HCT116 (cell line): ENCODE results near the gene CXCR4. TPM values are rescaled to one million over a fixed set of nuclear protein-coding genes. Genes with fewer than 3 reads are reported as not detected.

Experiments used
- ATAC-seq: fragments of 200-7000 bp; cut with Tn5 transposase; 2 replicates; pipeline ENCODE4 v1.9.1; 2020; ENCODE audit warnings: mild to moderate bottlenecking, moderate library complexity
- BruUV-seq: library from RNA; stranded (reverse); fragments of 400-500 nt; replicated peaks from 2 replicates; lab custom pipeline; 2021; lab: Mats Ljungman, UMichigan
- CTCF ChIA-PET: fragments of 300-600 bp; sonication (Branson Sonifier 250); formaldehyde crosslinking; loops from one replicate; lab custom pipeline; 2021; ENCODE audit warnings: antibody characterized with exemption; lab: Charles Lee
- POLR2A ChIA-PET: fragments of 300-600, 350-600 bp; sonication (Branson Sonifier 250); formaldehyde crosslinking; loops from one replicate; lab custom pipeline; 2021; ENCODE audit warnings: antibody characterized with exemption; lab: Charles Lee
- RAD21 ChIA-PET, 2 experiments: fragments of 300-600 bp; sonication (Branson Sonifier 250); formaldehyde crosslinking; loops; one replicate each; lab custom pipeline; 2023; ENCODE audit warnings: low total read pairs in 2 of 2; ENCODE audit not compliant: uncharacterized antibody in 2 of 2, unreplicated experiment in 2 of 2, low non-redundant PET in 1 of 2; lab: Charles Lee
- DNase-seq: peaks from one replicate; pipeline ENCODE4 v3.0.0-alpha.2; 2010; ENCODE audit warnings: low read depth, low spot score
- H2AFZ ChIP-seq: fragments of 200-600 bp; shearing (Covaris generic), sonication (generic); 2 replicates; pipeline ENCODE4 v1.6.1; 2017; ENCODE audit warnings: low read depth, mixed run types, mixed read lengths, antibody characterized with exemption, low read length; ENCODE audit not compliant: poor library complexity, severe bottlenecking
- H3K27ac ChIP-seq: 2 replicates; pipeline ENCODE4 v1.5.1; 2012; ENCODE audit warnings: low read depth, low read length
- H3K27me3 ChIP-seq: fragments of 200-600 bp; sonication (generic); 2 replicates; pipeline ENCODE4 v1.6.1; 2016; ENCODE audit warnings: mixed run types, low read length, mixed read lengths; ENCODE audit not compliant: insufficient read depth
- H3K36me3 ChIP-seq, 2 experiments: fragments of 200-500 bp in 1 of 2; fragments of 200-600 bp in 1 of 2; sonication (Bioruptor generic) in 1 of 2; sonication (generic) in 1 of 2; 2 replicates each; pipeline versions ENCODE4 v1.5.1 to v1.6.1; 2014 to 2016; ENCODE audit warnings: low read length in 2 of 2, inconsistent platforms in 1 of 2, mixed read lengths in 1 of 2, mixed run types in 1 of 2; ENCODE audit not compliant: insufficient read depth in 2 of 2, control insufficient read depth in 1 of 2
- H3K4me1 ChIP-seq, 2 experiments: fragments of 200-600 bp in 1 of 2; sonication (generic) in 1 of 2; 2 replicates each; pipeline versions ENCODE4 v1.5.1 to v1.6.1; 2012 to 2017; ENCODE audit warnings: low read length in 2 of 2, inconsistent platforms in 1 of 2, mild to moderate bottlenecking in 1 of 2, mixed read lengths in 1 of 2, mixed run types in 1 of 2, moderate library complexity in 1 of 2; ENCODE audit not compliant: insufficient read depth in 2 of 2, control insufficient read depth in 1 of 2
- H3K4me2 ChIP-seq: fragments of 200-600 bp; sonication (generic); 2 replicates; pipeline ENCODE4 v1.6.1; 2017; ENCODE audit warnings: mixed run types, low read length, mixed read lengths
- H3K4me3 ChIP-seq, 2 experiments: fragments of 200-600 bp in 1 of 2; sonication (generic) in 1 of 2; replicated peaks in 1 of 2; 2 replicates each; pipeline ENCODE4 v1.5.1; 2011 to 2016; ENCODE audit warnings: low read length in 2 of 2, control low read depth in 1 of 2, low read depth in 1 of 2, mild to moderate bottlenecking in 1 of 2, mixed read lengths in 1 of 2, mixed run types in 1 of 2
- H3K79me2 ChIP-seq: fragments of 200-600 bp; sonication (generic); 2 replicates; pipeline ENCODE4 v1.6.1; 2017; ENCODE audit warnings: mild to moderate bottlenecking, mixed run types, low read length, moderate library complexity, mixed read lengths; ENCODE audit not compliant: insufficient read depth
- H3K9ac ChIP-seq: fragments of 200-600 bp; sonication (generic); 2 replicates; pipeline ENCODE4 v1.6.1; 2016; ENCODE audit warnings: low read length, mixed read lengths
- H3K9me2 ChIP-seq: fragments of 200-600 bp; sonication (generic), shearing (Covaris generic); 2 replicates; pipeline ENCODE4 v1.6.1; 2017; ENCODE audit warnings: mixed run types, mild to moderate bottlenecking, moderate library complexity; ENCODE audit not compliant: insufficient read depth
- H3K9me3 ChIP-seq, 2 experiments: fragments of 200-500 bp in 1 of 2; fragments of 200-600 bp in 1 of 2; sonication (Bioruptor generic) in 1 of 2; sonication (generic) in 1 of 2; 2 replicates each; pipeline ENCODE4 v1.6.1; 2014 to 2017; ENCODE audit warnings: low read length in 2 of 2, mixed read lengths in 2 of 2, inconsistent platforms in 1 of 2, low read depth in 1 of 2, mild to moderate bottlenecking in 1 of 2, mixed run types in 1 of 2, moderate library complexity in 1 of 2; ENCODE audit not compliant: control insufficient read depth in 1 of 2, insufficient read depth in 1 of 2
- H4K20me1 ChIP-seq: fragments of 200-600 bp; sonication (generic), shearing (Covaris generic); 2 replicates; pipeline ENCODE4 v1.6.1; 2017; ENCODE audit warnings: mixed run types, mild to moderate bottlenecking, moderate library complexity; ENCODE audit not compliant: insufficient read depth
- CBX3 ChIP-seq: IDR thresholded peaks from 2 replicates; pipeline ENCODE4 v1.6.1; 2012; ENCODE audit warnings: low read depth
- EGR1 ChIP-seq: IDR thresholded peaks from 2 replicates; pipeline ENCODE4 v1.6.1; 2012; ENCODE audit warnings: low read depth
- ELF1 ChIP-seq: IDR thresholded peaks from 2 replicates; pipeline ENCODE4 v1.6.1; 2012; ENCODE audit warnings: low read depth, borderline replicate concordance
- EZH2 ChIP-seq: fragments of 200-600 bp; sonication (generic); IDR thresholded peaks from 2 replicates; pipeline ENCODE4 v1.6.1; 2017; ENCODE audit warnings: antibody characterized with exemption, mixed run types
- EZH2phosphoT487 ChIP-seq: fragments of 200-600 bp; IDR thresholded peaks from 2 replicates; pipeline ENCODE4 v1.6.1; 2018; ENCODE audit warnings: antibody characterized with exemption, borderline replicate concordance
- FOSL1 ChIP-seq: IDR thresholded peaks from 2 replicates; pipeline ENCODE4 v1.6.1; 2012; ENCODE audit warnings: low read depth
- JUND ChIP-seq: IDR thresholded peaks from 2 replicates; pipeline ENCODE4 v1.6.1; 2012
- MAX ChIP-seq: IDR thresholded peaks from 2 replicates; pipeline ENCODE4 v1.6.1; 2012
- POLR2A ChIP-seq: IDR thresholded peaks from 2 replicates; pipeline ENCODE4 v1.7.0; 2011; ENCODE audit warnings: borderline replicate concordance; ENCODE audit not compliant: insufficient read depth, insufficient read length; ENCODE audit errors: extremely low read depth
- POLR2AphosphoS5 ChIP-seq: IDR thresholded peaks from 2 replicates; pipeline ENCODE4 v1.6.1; 2011; ENCODE audit warnings: mild to moderate bottlenecking, low read depth, low read length, moderate library complexity
- RAD21 ChIP-seq: IDR thresholded peaks from 2 replicates; pipeline ENCODE4 v1.6.1; 2012; ENCODE audit warnings: low read depth, mild to moderate bottlenecking
- SIN3A ChIP-seq: IDR thresholded peaks from 2 replicates; pipeline ENCODE4 v1.6.1; 2012; ENCODE audit warnings: low read depth
- SRF ChIP-seq: IDR thresholded peaks from 2 replicates; pipeline ENCODE4 v1.6.1; 2012; ENCODE audit warnings: low read depth
- TCF7L2 ChIP-seq: IDR thresholded peaks from 2 replicates; pipeline ENCODE4 v1.7.0; 2011; ENCODE audit warnings: borderline replicate concordance, inconsistent platforms; ENCODE audit not compliant: insufficient read depth, insufficient read length; ENCODE audit errors: extremely low read depth
- ZFX ChIP-seq: fragments of 450-650 bp; IDR thresholded peaks from 2 replicates; pipeline ENCODE4 v1.6.1; 2017
- ZNF274 ChIP-seq: fragments of 200-500 bp; sonication (Bioruptor generic); IDR thresholded peaks from 2 replicates; pipeline ENCODE4 v1.6.1; 2014; ENCODE audit warnings: mild to moderate bottlenecking, low read depth, low read length, inconsistent platforms
- intact Hi-C: fragments of 100-400 bp; cut with micrococcal nuclease; formaldehyde crosslinking; loops from 2 replicates; pipeline ENCODE4 v1.10.0; 2022
- total RNA-seq: library from RNA; stranded (reverse); gene quantifications from one replicate; pipeline ENCODE4 v1.2.1, GENCODE V29; 2021; ENCODE audit not compliant: unreplicated experiment
- TF ChIP-seq, protein P1 (sequence below): IDR thresholded peaks from 2 replicates; pipeline ENCODE4 v1.6.1; 2011; ENCODE audit warnings: mild to moderate bottlenecking, low read length, moderate library complexity; ENCODE audit not compliant: insufficient replicate concordance; ENCODE audit errors: extremely low read depth
- TF ChIP-seq, protein P2 (sequence below): IDR thresholded peaks from 2 replicates; pipeline ENCODE4 v1.6.1; 2012; ENCODE audit warnings: low read depth

CXCR4 gene
- total RNA-seq, 1 experiment from 2014 or later = 1.3 TPM

GRCh38 chr2:136098441-136098840, 19.5 kb downstream of the CXCR4 start (continued):
- TF ChIP-seq, protein P1, sequence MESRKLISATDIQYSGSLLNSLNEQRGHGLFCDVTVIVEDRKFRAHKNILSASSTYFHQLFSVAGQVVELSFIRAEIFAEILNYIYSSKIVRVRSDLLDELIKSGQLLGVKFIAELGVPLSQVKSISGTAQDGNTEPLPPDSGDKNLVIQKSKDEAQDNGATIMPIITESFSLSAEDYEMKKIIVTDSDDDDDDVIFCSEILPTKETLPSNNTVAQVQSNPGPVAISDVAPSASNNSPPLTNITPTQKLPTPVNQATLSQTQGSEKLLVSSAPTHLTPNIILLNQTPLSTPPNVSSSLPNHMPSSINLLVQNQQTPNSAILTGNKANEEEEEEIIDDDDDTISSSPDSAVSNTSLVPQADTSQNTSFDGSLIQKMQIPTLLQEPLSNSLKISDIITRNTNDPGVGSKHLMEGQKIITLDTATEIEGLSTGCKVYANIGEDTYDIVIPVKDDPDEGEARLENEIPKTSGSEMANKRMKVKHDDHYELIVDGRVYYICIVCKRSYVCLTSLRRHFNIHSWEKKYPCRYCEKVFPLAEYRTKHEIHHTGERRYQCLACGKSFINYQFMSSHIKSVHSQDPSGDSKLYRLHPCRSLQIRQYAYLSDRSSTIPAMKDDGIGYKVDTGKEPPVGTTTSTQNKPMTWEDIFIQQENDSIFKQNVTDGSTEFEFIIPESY = no peak
- TF ChIP-seq MAX (no peak), JUND (no peak), CBX3 (no peak), TCF7L2 (no peak)

GRCh38 chr2:136093583-136093982, 24.4 kb downstream of the CXCR4 start:
- no peaks in the 10 kb centered on the region for H3K9me3 ChIP-seq
- POLR2A ChIA-PET = no interaction called here
- no peaks in the 10 kb centered on the region for H3K4me1 ChIP-seq
- no peak for DNase-seq
- BruUV-seq = no TSS peak
- peaks cover 5% of the 10 kb centered on the region; the same call in 1 of the 2 replicates for H3K27me3 ChIP-seq
- RAD21 ChIA-PET = no interaction called here
- no peak overlapping the region for H3K4me3 ChIP-seq
- no peak overlapping the region for H3K4me2 ChIP-seq
- H3K9ac ChIP-seq = no peak overlapping the region
- ATAC-seq = no peak
- no peaks in the 10 kb centered on the region for H3K9me2 ChIP-seq
- H3K79me2 ChIP-seq = no peaks in the 10 kb centered on the region
- CTCF ChIA-PET = no interaction called here
- H3K36me3 ChIP-seq = no peaks in the 10 kb centered on the region
- intact Hi-C loops = no loop called here
- TF ChIP-seq RAD21 (no peak), EZH2phosphoT487 (no peak), CBX3 (no peak), FOSL1 (no peak), EGR1 (no peak), SRF (no peak), ZFX (no peak), TCF7L2 (no peak), SIN3A (no peak), EZH2 (no peak), MAX (no peak), ELF1 (no peak), POLR2AphosphoS5 (no peak), ZNF274 (no peak), POLR2A (no peak), JUND (no peak)
- TF ChIP-seq, protein P2, sequence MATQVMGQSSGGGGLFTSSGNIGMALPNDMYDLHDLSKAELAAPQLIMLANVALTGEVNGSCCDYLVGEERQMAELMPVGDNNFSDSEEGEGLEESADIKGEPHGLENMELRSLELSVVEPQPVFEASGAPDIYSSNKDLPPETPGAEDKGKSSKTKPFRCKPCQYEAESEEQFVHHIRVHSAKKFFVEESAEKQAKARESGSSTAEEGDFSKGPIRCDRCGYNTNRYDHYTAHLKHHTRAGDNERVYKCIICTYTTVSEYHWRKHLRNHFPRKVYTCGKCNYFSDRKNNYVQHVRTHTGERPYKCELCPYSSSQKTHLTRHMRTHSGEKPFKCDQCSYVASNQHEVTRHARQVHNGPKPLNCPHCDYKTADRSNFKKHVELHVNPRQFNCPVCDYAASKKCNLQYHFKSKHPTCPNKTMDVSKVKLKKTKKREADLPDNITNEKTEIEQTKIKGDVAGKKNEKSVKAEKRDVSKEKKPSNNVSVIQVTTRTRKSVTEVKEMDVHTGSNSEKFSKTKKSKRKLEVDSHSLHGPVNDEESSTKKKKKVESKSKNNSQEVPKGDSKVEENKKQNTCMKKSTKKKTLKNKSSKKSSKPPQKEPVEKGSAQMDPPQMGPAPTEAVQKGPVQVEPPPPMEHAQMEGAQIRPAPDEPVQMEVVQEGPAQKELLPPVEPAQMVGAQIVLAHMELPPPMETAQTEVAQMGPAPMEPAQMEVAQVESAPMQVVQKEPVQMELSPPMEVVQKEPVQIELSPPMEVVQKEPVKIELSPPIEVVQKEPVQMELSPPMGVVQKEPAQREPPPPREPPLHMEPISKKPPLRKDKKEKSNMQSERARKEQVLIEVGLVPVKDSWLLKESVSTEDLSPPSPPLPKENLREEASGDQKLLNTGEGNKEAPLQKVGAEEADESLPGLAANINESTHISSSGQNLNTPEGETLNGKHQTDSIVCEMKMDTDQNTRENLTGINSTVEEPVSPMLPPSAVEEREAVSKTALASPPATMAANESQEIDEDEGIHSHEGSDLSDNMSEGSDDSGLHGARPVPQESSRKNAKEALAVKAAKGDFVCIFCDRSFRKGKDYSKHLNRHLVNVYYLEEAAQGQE = no peak
- TF ChIP-seq, protein P1 = no peak
- H3K27ac ChIP-seq = no peak overlapping the region
- no peaks in the 10 kb centered on the region for H4K20me1 ChIP-seq
- no peak overlapping the region for H2AFZ ChIP-seq
